SK-N-SH (cell line): Measurements from ENCODE around the gene C4orf50. TPM values are rescaled to one million over a fixed set of nuclear protein-coding genes. Genes with fewer than 3 reads are reported as not detected.

Experiments
- CTCF ChIA-PET: fragments of 300-600, 350-600 bp; formaldehyde crosslinking; extraction: SDS; loops from one replicate; lab custom pipeline; 2021; lab: Yijun Ruan, JAX
- POLR2A ChIA-PET: fragments of 350-600 bp; sonication (Branson Sonifier 250); formaldehyde crosslinking; extraction: SDS; loops from one replicate; lab custom pipeline; 2020; ENCODE audit warnings: antibody characterized with exemption, inconsistent platforms; lab: Yijun Ruan, JAX
- DNase-seq: peaks from one replicate; pipeline ENCODE4 v3.0.0; 2012
- H2AFZ ChIP-seq: fragments of 200-600 bp; sonication (generic); 2 replicates; pipeline ENCODE4 v1.8.1; 2016; ENCODE audit warnings: antibody characterized with exemption, mild to moderate bottlenecking, low read depth
- H3F3A ChIP-seq: fragments of 200-600 bp; sonication (generic); replicated peaks from 2 replicates; pipeline ENCODE3; 2016; ENCODE audit warnings: antibody characterized with exemption, mild to moderate bottlenecking; ENCODE audit not compliant: insufficient read depth
- H3K27ac ChIP-seq, 2 experiments: fragments of 200-500 bp in 1 of 2; fragments of 200-600 bp in 1 of 2; sonication (Bioruptor generic) in 1 of 2; sonication (generic), shearing (Covaris generic) in 1 of 2; 2 replicates each; pipeline versions ENCODE4 v1.5.1 to v1.6.1; 2014 to 2016; ENCODE audit warnings: low read depth in 2 of 2, inconsistent platforms in 1 of 2, low read length in 1 of 2, mild to moderate bottlenecking in 1 of 2, mixed read lengths in 1 of 2
- H3K27me3 ChIP-seq: fragments of 200-600 bp; sonication (generic), shearing (Covaris generic); 2 replicates; pipeline ENCODE4 v1.6.1; 2016; ENCODE audit warnings: mixed run types; ENCODE audit not compliant: insufficient read depth
- H3K36me3 ChIP-seq, 2 experiments: fragments of 200-500 bp in 1 of 2; fragments of 200-600 bp in 1 of 2; sonication (Bioruptor generic) in 1 of 2; sonication (generic) in 1 of 2; replicated peaks in 1 of 2; 2 replicates each; pipeline versions ENCODE3 to v1.5.1; 2014 to 2016; ENCODE audit warnings: low read length in 1 of 2, mild to moderate bottlenecking in 1 of 2; ENCODE audit not compliant: insufficient read depth in 2 of 2, control insufficient read depth in 1 of 2
- H3K4me1 ChIP-seq, 2 experiments: fragments of 200-500 bp in 1 of 2; fragments of 200-600 bp in 1 of 2; sonication (Bioruptor generic) in 1 of 2; sonication (generic), shearing (Covaris generic) in 1 of 2; 2 replicates each; pipeline versions ENCODE4 v1.5.1 to v1.6.1; 2014 to 2016; ENCODE audit warnings: low read depth in 1 of 2, low read length in 1 of 2, mixed run types in 1 of 2; ENCODE audit not compliant: insufficient read depth in 2 of 2, control insufficient read depth in 1 of 2
- H3K4me2 ChIP-seq: fragments of 200-600 bp; sonication (generic), shearing (Covaris generic); 2 replicates; pipeline ENCODE4 v1.6.1; 2017; ENCODE audit warnings: mixed run types
- H3K4me3 ChIP-seq, 2 experiments: fragments of 200-500 bp in 1 of 2; fragments of 200-600 bp in 1 of 2; sonication (Bioruptor generic) in 1 of 2; sonication (generic), shearing (Covaris generic) in 1 of 2; 2 replicates each; pipeline versions ENCODE4 v1.5.1 to v1.8.1; 2014 to 2016; ENCODE audit warnings: low read depth in 2 of 2, inconsistent platforms in 1 of 2, low read length in 1 of 2, mild to moderate bottlenecking in 1 of 2, mixed read lengths in 1 of 2, moderate library complexity in 1 of 2
- H3K79me2 ChIP-seq: fragments of 200-600 bp; sonication (generic); 2 replicates; pipeline ENCODE4 v1.8.1; 2017; ENCODE audit warnings: mild to moderate bottlenecking; ENCODE audit not compliant: insufficient read depth
- H3K9ac ChIP-seq: fragments of 200-600 bp; sonication (generic); 2 replicates; pipeline ENCODE4 v1.6.1; 2017; ENCODE audit warnings: mixed run types
- H3K9me2 ChIP-seq: fragments of 200-600 bp; sonication (generic); 2 replicates; pipeline ENCODE4 v1.6.1; 2017; ENCODE audit warnings: mixed run types
- H3K9me3 ChIP-seq: fragments of 200-600 bp; sonication (generic); 2 replicates; pipeline ENCODE4 v1.6.1; 2017; ENCODE audit warnings: mixed run types, mild to moderate bottlenecking, moderate library complexity
- H4K20me1 ChIP-seq: fragments of 200-600 bp; sonication (generic); 2 replicates; pipeline ENCODE4 v1.6.1; 2017; ENCODE audit warnings: mild to moderate bottlenecking, mixed run types; ENCODE audit not compliant: insufficient read depth
- ELF1 ChIP-seq: IDR thresholded peaks from 2 replicates; pipeline ENCODE4 v1.4.0; 2012
- EP300 ChIP-seq, 2 experiments: IDR thresholded peaks; 2 replicates each; pipeline versions ENCODE4 v1.4.0 to v1.6.1; 2012; ENCODE audit warnings: borderline replicate concordance in 1 of 2, low read depth in 1 of 2, low read length in 1 of 2
- EZH2phosphoT487 ChIP-seq: fragments of 200-600 bp; sonication (generic); IDR thresholded peaks from 2 replicates; pipeline ENCODE4 v1.6.1; 2017; ENCODE audit warnings: low read depth, mixed run types, mild to moderate bottlenecking, antibody characterized with exemption, moderate library complexity, borderline replicate concordance
- FOSL2 ChIP-seq: IDR thresholded peaks from 2 replicates; pipeline ENCODE4 v1.4.0; 2012; ENCODE audit warnings: low read depth, mild to moderate bottlenecking, moderate library complexity, borderline replicate concordance
- FOXJ3 ChIP-seq: sonication (generic); formaldehyde crosslinking; IDR thresholded peaks from 2 replicates; pipeline ENCODE4 v1.5.1; 2020; ENCODE audit warnings: mild to moderate bottlenecking, missing genetic modification reagents
- GABPA ChIP-seq: IDR thresholded peaks from 2 replicates; pipeline ENCODE4 v1.4.0; 2012; ENCODE audit warnings: low read depth, mild to moderate bottlenecking
- GATA2 ChIP-seq: sonication (generic); formaldehyde crosslinking; IDR thresholded peaks from 2 replicates; pipeline ENCODE4 v1.5.0; 2020; ENCODE audit warnings: mild to moderate bottlenecking, missing genetic modification reagents
- JUND ChIP-seq: IDR thresholded peaks from 2 replicates; pipeline ENCODE4 v1.4.0; 2012
- POLR2AphosphoS5 ChIP-seq: IDR thresholded peaks from 2 replicates; pipeline ENCODE4 v1.6.1; 2012; ENCODE audit warnings: low read depth, low read length
- RCOR1 ChIP-seq: fragments of 150-350 bp; IDR thresholded peaks from 2 replicates; pipeline ENCODE4 v1.6.1; 2017; ENCODE audit warnings: antibody characterized with exemption, low read length
- RFX5 ChIP-seq: IDR thresholded peaks from 2 replicates; pipeline ENCODE4 v1.6.1; 2012; ENCODE audit warnings: mild to moderate bottlenecking, improper control_type of control experiment, low read length
- RXRA ChIP-seq: IDR thresholded peaks from 2 replicates; pipeline ENCODE4 v1.4.0; 2012; ENCODE audit warnings: low read depth, mild to moderate bottlenecking, borderline replicate concordance
- SMC3 ChIP-seq: IDR thresholded peaks from 2 replicates; pipeline ENCODE4 v1.6.1; 2012; ENCODE audit warnings: low read depth, low read length, improper control_type of control experiment
- TCF12 ChIP-seq: IDR thresholded peaks from 2 replicates; pipeline ENCODE4 v1.4.0; 2012
- YY1 ChIP-seq: IDR thresholded peaks from 2 replicates; pipeline ENCODE4 v1.4.0; 2012; ENCODE audit warnings: low read depth, mild to moderate bottlenecking
- WGBS: methylation state at CpG from one replicate; pipeline ENCODE4 v1.1.6; 2017; ENCODE audit warnings: low lambda C conversion rate; 5-methylcytosine and 5-hydroxymethylcytosine counted together
- polyA plus RNA-seq, 3 experiments: library from polyadenylated mRNA; depleted of rRNA; stranded (reverse); fragments of >200 nt; gene quantifications; 2 replicates each; pipeline ENCODE4 v1.2.3, GENCODE V29; 2012
- TF ChIP-seq, protein P1 (sequence below): IDR thresholded peaks from 2 replicates; pipeline ENCODE4 v1.6.1; 2012; ENCODE audit warnings: mild to moderate bottlenecking, low read depth, low read length, moderate library complexity
- TF ChIP-seq, protein P2 (sequence below): IDR thresholded peaks from 2 replicates; pipeline ENCODE4 v1.4.0; 2012; ENCODE audit warnings: low read depth, borderline replicate concordance
- TF ChIP-seq, protein P3 (sequence below): fragments of 150-350 bp; IDR thresholded peaks from 2 replicates; pipeline ENCODE4 v1.6.1; 2017; ENCODE audit warnings: antibody characterized with exemption, low read length, low read depth, borderline replicate concordance
- TF ChIP-seq, protein P4 (sequence below): IDR thresholded peaks from 2 replicates; pipeline ENCODE4; 2012
- TF ChIP-seq, protein P5 (sequence below): fragments of 150-350 bp; IDR thresholded peaks from 2 replicates; pipeline ENCODE4 v1.6.1; 2016; ENCODE audit warnings: mild to moderate bottlenecking, low read depth, low read length

C4orf50 gene
- polyA plus RNA-seq, 1 of the 3 experiments (the other 2 are of a cell fraction), result under 0.01 TPM

DNA sequence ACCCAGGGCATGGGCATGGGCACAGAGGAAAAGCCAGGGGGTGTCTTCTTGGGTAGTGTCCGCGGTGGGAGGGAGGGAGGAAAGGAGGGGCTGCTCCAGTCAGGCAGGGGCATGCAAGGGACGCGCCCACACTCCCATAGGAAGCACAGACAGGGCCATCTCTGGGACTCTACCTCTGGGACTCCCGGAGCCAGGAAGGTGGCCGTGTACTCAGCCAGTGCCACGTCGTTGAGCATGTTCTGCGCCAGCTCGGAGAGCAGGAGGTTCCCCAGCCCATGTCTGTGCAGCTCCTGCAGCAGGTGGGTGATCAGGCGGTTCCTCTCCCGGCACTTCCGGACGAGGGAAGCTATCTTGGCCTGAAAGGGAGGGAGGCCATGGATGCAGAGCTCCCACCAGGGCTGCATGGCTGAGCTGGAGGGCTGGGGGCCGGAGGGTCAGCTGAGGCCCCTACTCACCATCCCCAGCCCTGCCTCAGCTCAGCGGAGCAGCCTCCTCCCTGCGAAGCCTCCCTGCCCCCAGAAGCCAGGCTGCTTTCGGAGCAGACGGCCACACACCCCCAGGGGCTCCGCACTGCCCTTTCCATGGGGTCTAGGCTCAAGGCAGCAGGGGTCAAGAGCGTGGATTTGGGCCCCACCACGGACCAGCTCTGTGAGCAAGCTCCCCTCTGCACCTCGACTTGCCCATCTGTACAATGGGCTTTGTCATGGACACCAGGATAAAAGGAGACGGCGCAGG is 44.6 kb downstream of the C4orf50 start (continued):
- no peak for TF ChIP-seq SMC3
- TF ChIP-seq YY1, result no peak
- TF ChIP-seq FOSL2, result no peak
- TF ChIP-seq EZH2phosphoT487, result no peak
- TF ChIP-seq FOXJ3 (CRISPR knock-in tag), result no peak
- no peak for TF ChIP-seq RFX5
- TF ChIP-seq TCF12, result no peak
- TF ChIP-seq EP300 (IDR thresholded peaks at IDR 0.05; ENCODE audit: borderline replicate concordance in 1 of 2, low read depth in 1 of 2, low read length in 1 of 2), result no peak
- TF ChIP-seq JUND, result no peak
- no peak for TF ChIP-seq GABPA

DNA sequence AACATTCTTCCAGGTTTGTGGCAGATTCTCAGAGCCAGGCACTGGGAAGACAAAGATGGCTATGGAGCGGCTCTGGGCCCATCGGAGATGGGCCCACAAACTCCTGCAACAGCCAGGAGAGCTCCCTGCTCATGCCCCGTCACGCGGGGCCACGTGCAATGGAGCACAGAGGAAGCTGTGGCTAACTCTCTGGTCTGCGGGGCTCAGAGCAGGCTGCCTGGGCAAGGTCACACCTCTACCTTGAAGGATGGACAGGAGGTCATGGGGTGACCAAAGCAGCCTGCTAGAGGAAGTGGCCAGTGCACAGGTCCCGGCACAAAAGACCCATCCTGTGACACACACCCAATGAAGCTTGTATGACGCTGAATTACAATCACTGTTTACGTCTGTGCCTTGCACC is 45.2 kb downstream of the C4orf50 start:
- Histone ChIP-seq H3K9me2 (no peaks in the 10 kb centered on the region), H4K20me1 (no peaks in the 10 kb centered on the region), H3K27me3 (no peaks in the 10 kb centered on the region), H3K4me2 (no peak overlapping the region), H3K4me1 (peaks cover 0 to 7% of the 10 kb centered on the region in 2 experiments; a peak in 1 of 4 replicates), H2AFZ (no peak overlapping the region), H3F3A (no peaks in the 10 kb centered on the region), H3K79me2 (no peaks in the 10 kb centered on the region), H3K27ac (no peak overlapping the region), H3K36me3 (no peaks in the 10 kb centered on the region), H3K9ac (no peak overlapping the region), H3K9me3 (no peaks in the 10 kb centered on the region), H3K4me3 (no peak overlapping the region)
- 56% methylated on average over 5 of the region's 10 CpGs for WGBS
- TF ChIP-seq, protein P1, sequence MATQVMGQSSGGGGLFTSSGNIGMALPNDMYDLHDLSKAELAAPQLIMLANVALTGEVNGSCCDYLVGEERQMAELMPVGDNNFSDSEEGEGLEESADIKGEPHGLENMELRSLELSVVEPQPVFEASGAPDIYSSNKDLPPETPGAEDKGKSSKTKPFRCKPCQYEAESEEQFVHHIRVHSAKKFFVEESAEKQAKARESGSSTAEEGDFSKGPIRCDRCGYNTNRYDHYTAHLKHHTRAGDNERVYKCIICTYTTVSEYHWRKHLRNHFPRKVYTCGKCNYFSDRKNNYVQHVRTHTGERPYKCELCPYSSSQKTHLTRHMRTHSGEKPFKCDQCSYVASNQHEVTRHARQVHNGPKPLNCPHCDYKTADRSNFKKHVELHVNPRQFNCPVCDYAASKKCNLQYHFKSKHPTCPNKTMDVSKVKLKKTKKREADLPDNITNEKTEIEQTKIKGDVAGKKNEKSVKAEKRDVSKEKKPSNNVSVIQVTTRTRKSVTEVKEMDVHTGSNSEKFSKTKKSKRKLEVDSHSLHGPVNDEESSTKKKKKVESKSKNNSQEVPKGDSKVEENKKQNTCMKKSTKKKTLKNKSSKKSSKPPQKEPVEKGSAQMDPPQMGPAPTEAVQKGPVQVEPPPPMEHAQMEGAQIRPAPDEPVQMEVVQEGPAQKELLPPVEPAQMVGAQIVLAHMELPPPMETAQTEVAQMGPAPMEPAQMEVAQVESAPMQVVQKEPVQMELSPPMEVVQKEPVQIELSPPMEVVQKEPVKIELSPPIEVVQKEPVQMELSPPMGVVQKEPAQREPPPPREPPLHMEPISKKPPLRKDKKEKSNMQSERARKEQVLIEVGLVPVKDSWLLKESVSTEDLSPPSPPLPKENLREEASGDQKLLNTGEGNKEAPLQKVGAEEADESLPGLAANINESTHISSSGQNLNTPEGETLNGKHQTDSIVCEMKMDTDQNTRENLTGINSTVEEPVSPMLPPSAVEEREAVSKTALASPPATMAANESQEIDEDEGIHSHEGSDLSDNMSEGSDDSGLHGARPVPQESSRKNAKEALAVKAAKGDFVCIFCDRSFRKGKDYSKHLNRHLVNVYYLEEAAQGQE, result no peak
- TF ChIP-seq POLR2AphosphoS5 (no peak), FOXJ3 (CRISPR knock-in tag) (no peak), GABPA (no peak), TCF12 (no peak), ELF1 (no peak), SMC3 (no peak), YY1 (no peak), GATA2 (CRISPR knock-in tag) (no peak), RXRA (no peak), RCOR1 (no peak)
- TF ChIP-seq, protein P2, sequence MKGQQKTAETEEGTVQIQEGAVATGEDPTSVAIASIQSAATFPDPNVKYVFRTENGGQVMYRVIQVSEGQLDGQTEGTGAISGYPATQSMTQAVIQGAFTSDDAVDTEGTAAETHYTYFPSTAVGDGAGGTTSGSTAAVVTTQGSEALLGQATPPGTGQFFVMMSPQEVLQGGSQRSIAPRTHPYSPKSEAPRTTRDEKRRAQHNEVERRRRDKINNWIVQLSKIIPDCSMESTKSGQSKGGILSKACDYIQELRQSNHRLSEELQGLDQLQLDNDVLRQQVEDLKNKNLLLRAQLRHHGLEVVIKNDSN, result no peak
- TF ChIP-seq, protein P3, sequence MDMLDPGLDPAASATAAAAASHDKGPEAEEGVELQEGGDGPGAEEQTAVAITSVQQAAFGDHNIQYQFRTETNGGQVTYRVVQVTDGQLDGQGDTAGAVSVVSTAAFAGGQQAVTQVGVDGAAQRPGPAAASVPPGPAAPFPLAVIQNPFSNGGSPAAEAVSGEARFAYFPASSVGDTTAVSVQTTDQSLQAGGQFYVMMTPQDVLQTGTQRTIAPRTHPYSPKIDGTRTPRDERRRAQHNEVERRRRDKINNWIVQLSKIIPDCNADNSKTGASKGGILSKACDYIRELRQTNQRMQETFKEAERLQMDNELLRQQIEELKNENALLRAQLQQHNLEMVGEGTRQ, result no peak
- TF ChIP-seq, protein P4, sequence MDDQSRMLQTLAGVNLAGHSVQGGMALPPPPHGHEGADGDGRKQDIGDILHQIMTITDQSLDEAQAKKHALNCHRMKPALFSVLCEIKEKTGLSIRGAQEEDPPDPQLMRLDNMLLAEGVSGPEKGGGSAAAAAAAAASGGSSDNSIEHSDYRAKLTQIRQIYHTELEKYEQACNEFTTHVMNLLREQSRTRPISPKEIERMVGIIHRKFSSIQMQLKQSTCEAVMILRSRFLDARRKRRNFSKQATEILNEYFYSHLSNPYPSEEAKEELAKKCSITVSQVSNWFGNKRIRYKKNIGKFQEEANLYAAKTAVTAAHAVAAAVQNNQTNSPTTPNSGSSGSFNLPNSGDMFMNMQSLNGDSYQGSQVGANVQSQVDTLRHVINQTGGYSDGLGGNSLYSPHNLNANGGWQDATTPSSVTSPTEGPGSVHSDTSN, result no peak
- TF ChIP-seq, protein P5, sequence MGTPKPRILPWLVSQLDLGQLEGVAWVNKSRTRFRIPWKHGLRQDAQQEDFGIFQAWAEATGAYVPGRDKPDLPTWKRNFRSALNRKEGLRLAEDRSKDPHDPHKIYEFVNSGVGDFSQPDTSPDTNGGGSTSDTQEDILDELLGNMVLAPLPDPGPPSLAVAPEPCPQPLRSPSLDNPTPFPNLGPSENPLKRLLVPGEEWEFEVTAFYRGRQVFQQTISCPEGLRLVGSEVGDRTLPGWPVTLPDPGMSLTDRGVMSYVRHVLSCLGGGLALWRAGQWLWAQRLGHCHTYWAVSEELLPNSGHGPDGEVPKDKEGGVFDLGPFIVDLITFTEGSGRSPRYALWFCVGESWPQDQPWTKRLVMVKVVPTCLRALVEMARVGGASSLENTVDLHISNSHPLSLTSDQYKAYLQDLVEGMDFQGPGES, result no peak
- ChIA-PET CTCF (interaction anchor here (0.7 to 1.4 kb wide), 4 partner anchors 9 to 278 kb away, joined by 3 read pairs; no protein-coding TSS in a partner anchor), POLR2A (no interaction called here)
- no peak for DNase-seq
